ENCODE results near the gene INPP5E.

Gene INPP5E

DNA sequence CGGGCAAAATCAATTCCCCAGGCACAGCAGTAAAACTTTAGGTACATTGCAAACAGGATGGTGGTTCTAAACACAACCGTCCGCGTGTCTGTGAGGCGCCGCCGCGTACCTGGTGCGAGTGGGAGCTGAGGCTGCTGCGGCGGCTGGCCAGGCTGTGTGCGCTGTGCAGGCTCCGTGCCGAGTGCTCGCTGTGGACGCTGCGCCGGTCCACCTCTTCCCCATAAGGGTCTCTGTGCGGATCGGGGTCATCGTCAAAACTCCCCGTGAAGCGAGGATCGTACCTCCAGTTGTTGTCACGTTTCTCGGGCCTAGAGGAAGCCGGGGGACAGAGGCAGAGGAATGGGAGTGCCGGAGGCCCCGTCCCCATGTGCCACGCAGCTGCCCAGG is 26.5 kb upstream of the INPP5E start:
- H3K36me3 ChIP-seq (ENCODE audit: insufficient read depth, low read length): peaks cover 88% of the 10 kb centered on the region

DNA sequence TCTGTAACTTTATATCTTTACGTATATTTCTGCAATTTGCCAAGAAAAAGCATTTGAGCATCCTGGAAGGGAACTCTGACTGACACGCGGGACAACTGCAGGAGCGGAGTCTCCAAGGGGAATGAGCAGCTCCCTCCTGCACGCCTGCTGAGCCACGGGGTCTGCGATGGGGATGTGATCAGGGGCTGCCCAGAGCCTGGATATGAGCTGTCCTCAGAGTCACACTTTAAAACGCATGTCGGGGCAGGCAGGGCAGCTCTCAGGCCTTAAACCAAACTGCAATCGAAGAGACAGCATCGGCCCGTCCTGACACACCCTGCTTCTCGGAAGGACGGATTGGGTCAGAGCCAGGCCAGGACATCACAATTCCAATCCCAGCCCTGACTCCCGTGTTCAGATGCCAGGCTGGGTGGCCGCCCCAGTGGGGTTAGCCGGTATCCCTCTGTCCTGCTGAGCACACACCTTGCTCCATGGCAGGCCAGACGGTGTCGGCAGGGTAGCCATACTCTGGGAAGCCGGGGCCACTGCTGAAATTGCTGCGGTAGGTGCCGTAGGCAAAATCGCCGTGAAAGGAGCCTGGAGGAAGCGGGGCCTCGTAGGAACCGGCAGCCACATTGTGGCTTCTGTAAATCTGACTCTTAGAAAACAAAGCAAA is 26.0 kb upstream of the INPP5E start:
- Histone ChIP-seq H3K36me3 (ENCODE audit: insufficient read depth, low read length) (peaks cover 89% of the 10 kb centered on the region), H3K27me3 (ENCODE audit: insufficient read depth, low read length) (no peaks in the 10 kb centered on the region), H2AFZ (ENCODE audit: low read depth, low read length) (no peak overlapping the region), H3K4me3 (ENCODE audit: low read length) (no peak overlapping the region), H3K9me3 (ENCODE audit: low read length) (no peaks in the 10 kb centered on the region), H3K4me1 (ENCODE audit: insufficient read depth, low read length) (no peaks in the 10 kb centered on the region)

More for the DNA sequence above, 26.5 kb upstream of the INPP5E start:
- no peaks in the 10 kb centered on the region for H3K27me3 ChIP-seq (ENCODE audit: insufficient read depth, low read length)
- no peak overlapping the region for H3K4me3 ChIP-seq (ENCODE audit: low read length)
- no peak overlapping the region for H2AFZ ChIP-seq (ENCODE audit: low read depth, low read length)
- no peaks in the 10 kb centered on the region for H3K4me1 ChIP-seq (ENCODE audit: insufficient read depth, low read length)
- no peaks in the 10 kb centered on the region for H3K9me3 ChIP-seq (ENCODE audit: low read length)

DNA sequence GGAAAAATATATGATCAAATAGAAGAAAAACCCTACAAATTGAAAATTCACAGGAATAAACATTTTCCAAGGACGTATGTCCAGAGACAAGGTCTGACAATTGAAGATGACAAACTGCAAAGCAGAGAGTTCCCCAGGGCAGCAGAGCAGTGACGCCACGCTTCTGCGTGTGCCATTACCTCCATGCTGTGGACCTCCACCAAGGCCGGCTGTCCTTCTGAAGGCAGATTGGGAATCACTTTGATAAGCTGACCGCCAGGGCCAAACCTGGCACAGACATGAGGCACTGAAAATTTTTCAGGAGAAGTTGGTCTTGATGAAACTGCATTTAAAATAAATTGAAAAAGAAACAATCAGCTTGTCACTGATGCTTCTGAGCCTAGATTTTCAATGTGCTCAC is 24.6 kb upstream of the INPP5E start:
- peaks cover 82% of the 10 kb centered on the region for H3K36me3 ChIP-seq (ENCODE audit: insufficient read depth, low read length)
- no peak overlapping the region for H3K4me3 ChIP-seq (ENCODE audit: low read length)
- no peaks in the 10 kb centered on the region for H3K27me3 ChIP-seq (ENCODE audit: insufficient read depth, low read length)
- no peaks in the 10 kb centered on the region for H3K9me3 ChIP-seq (ENCODE audit: low read length)
- H2AFZ ChIP-seq (ENCODE audit: low read depth, low read length): no peak overlapping the region
- H3K4me1 ChIP-seq (ENCODE audit: insufficient read depth, low read length): no peaks in the 10 kb centered on the region

DNA sequence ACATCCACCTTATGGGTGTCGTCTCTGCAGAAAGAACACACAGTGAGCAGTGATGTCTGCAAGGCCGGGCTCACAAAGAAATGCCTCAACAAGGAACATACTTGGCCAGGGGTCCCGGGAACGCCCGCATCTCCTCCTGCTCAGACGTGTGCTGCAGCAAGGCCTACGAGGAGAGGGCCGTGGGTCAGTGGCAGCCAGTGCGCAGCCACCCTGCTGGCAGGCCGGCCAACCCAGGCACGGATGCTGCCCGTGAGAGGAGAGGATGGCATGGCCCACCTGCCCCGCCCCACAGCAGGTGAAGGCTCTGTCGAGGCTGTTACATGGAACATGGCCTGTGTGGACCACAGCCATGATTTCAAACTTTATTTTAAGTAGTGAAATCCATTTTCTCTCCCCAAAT is 23.9 kb upstream of the INPP5E start:
- Histone ChIP-seq H3K9me3 (ENCODE audit: low read length) (no peaks in the 10 kb centered on the region), H2AFZ (ENCODE audit: low read depth, low read length) (no peak overlapping the region), H3K4me3 (ENCODE audit: low read length) (no peak overlapping the region), H3K27me3 (ENCODE audit: insufficient read depth, low read length) (no peaks in the 10 kb centered on the region), H3K4me1 (ENCODE audit: insufficient read depth, low read length) (no peaks in the 10 kb centered on the region), H3K36me3 (ENCODE audit: insufficient read depth, low read length) (peaks cover 83% of the 10 kb centered on the region)

DNA sequence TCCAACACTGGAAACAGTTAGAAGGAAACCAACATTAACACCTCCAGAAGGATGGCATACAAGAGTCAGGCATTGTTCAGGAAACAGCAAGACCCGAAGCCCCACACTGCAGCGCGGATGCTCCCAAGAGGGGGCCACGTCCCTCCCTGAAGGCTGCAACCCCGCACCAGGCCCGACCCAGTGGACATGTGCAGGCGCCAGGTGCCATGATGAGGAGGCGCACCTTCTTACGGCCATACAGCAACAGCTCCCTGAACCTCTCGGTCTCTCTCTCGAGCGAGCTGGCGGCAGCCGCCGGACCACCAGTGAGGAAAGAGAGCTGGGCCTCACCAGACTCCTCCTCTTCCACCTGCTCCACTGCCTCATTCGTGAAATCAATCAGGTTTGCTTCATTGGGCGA is 23.0 kb upstream of the INPP5E start:
- Histone ChIP-seq H3K4me3 (ENCODE audit: low read length) (no peak overlapping the region), H3K9me3 (ENCODE audit: low read length) (no peaks in the 10 kb centered on the region), H3K4me1 (ENCODE audit: insufficient read depth, low read length) (no peaks in the 10 kb centered on the region), H3K27me3 (ENCODE audit: insufficient read depth, low read length) (no peaks in the 10 kb centered on the region), H2AFZ (ENCODE audit: low read depth, low read length) (no peak overlapping the region), H3K36me3 (ENCODE audit: insufficient read depth, low read length) (peaks cover 79% of the 10 kb centered on the region)

DNA sequence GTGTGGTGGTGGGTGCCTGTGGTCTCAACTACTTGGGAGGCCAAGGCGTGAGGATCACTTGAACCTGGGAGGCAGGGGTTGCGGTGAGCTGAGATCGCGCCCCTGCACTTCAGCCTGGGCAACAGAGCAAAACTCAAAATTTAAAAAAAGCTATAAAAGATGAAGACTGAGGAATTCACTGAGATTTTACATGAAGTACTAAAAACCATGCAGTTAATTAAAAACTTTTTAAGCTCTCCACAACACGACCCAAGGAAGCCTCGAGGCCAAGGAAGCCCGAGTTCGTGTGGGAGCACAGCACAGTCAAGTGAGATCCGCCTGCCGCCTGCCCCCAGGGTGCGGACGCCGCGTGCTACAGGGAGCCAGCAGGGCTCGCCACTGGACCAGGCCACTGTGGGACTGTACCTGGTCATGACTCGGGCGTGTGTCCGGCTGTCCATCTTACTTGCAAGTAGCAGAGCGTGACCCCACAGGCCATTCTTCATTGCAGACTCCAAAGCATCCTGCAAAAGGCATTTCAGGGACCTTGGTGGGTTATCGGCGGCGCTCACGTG is 21.2 kb upstream of the INPP5E start:
- Histone ChIP-seq H3K4me3 (ENCODE audit: low read length) (no peak overlapping the region), H3K9me3 (ENCODE audit: low read length) (no peaks in the 10 kb centered on the region), H2AFZ (ENCODE audit: low read depth, low read length) (no peak overlapping the region), H3K27me3 (ENCODE audit: insufficient read depth, low read length) (no peaks in the 10 kb centered on the region), H3K4me1 (ENCODE audit: insufficient read depth, low read length) (no peaks in the 10 kb centered on the region), H3K36me3 (ENCODE audit: insufficient read depth, low read length) (peaks cover 83% of the 10 kb centered on the region)

DNA sequence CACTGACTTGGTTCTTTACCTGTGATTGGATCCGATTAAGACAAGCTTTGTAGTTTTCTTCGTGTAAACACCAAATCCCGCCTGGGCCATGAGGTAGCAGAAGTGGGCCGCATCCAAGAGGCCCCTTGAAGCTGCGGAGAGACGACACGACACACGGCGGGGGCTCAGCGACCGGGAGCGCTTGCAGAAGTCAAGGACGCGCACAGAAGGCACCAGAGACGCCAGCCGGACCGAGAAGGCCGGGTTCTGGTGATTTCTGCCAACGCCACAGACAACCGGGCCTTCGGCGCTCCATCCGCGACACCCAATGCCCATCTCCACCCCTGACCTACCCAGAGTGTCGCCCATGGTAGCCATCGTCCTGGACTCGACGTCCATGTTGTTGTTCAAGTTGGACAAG is 19.8 kb upstream of the INPP5E start:
- Histone ChIP-seq H3K36me3 (ENCODE audit: insufficient read depth, low read length) (peaks cover 86% of the 10 kb centered on the region), H3K27me3 (ENCODE audit: insufficient read depth, low read length) (no peaks in the 10 kb centered on the region), H3K9me3 (ENCODE audit: low read length) (no peaks in the 10 kb centered on the region), H2AFZ (ENCODE audit: low read depth, low read length) (no peak overlapping the region), H3K4me3 (ENCODE audit: low read length) (no peak overlapping the region), H3K4me1 (ENCODE audit: insufficient read depth, low read length) (no peaks in the 10 kb centered on the region)

DNA sequence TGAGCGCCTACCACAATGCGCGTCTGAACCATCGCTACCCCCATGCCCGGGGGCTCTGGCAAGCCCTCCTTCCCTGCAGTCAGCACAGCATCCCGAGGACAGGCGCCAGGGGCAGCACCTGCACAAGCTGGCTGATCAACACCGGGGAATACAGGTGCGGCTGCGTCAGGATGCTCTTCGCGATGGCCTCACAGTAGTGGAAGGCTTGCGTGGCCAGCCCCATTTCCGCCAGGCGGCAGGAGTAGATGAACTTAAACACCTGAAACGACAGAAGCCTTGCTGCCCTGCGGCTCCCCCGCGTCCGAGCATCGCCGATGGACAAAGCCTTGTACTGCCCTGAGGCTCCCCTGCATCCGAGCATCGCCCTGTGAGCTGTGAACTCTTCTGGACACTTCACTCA is 17.7 kb upstream of the INPP5E start:
- Histone ChIP-seq H3K4me1 (ENCODE audit: insufficient read depth, low read length) (no peaks in the 10 kb centered on the region), H3K27me3 (ENCODE audit: insufficient read depth, low read length) (no peaks in the 10 kb centered on the region), H3K9me3 (ENCODE audit: low read length) (no peaks in the 10 kb centered on the region), H3K4me3 (ENCODE audit: low read length) (no peak overlapping the region), H2AFZ (ENCODE audit: low read depth, low read length) (no peak overlapping the region), H3K36me3 (ENCODE audit: insufficient read depth, low read length) (peaks cover 79% of the 10 kb centered on the region)

DNA sequence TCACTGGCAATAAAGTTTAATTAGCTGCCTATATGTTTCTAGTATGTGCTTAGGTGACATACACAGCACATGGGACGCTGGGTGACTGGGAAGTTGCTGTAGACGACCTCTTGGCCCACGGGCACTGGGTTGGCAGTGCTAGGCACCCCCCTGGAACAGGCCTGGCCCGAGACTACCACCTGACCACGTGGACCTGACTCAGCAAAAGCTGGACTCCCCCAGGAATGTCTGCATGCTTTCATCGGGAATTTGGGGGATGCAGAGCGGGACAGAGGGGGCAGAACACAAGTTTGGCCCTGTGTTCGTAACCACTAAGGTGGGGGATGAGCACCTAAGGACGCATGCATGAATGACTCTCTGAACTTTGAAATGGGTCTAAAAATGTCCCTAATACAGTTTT is 16.6 kb upstream of the INPP5E start:
- Histone ChIP-seq H3K4me3 (ENCODE audit: low read length) (no peak overlapping the region), H3K4me1 (ENCODE audit: insufficient read depth, low read length) (no peaks in the 10 kb centered on the region), H2AFZ (ENCODE audit: low read depth, low read length) (no peak overlapping the region), H3K9me3 (ENCODE audit: low read length) (no peaks in the 10 kb centered on the region), H3K36me3 (ENCODE audit: insufficient read depth, low read length) (peaks cover 78% of the 10 kb centered on the region), H3K27me3 (ENCODE audit: insufficient read depth, low read length) (no peaks in the 10 kb centered on the region)

DNA sequence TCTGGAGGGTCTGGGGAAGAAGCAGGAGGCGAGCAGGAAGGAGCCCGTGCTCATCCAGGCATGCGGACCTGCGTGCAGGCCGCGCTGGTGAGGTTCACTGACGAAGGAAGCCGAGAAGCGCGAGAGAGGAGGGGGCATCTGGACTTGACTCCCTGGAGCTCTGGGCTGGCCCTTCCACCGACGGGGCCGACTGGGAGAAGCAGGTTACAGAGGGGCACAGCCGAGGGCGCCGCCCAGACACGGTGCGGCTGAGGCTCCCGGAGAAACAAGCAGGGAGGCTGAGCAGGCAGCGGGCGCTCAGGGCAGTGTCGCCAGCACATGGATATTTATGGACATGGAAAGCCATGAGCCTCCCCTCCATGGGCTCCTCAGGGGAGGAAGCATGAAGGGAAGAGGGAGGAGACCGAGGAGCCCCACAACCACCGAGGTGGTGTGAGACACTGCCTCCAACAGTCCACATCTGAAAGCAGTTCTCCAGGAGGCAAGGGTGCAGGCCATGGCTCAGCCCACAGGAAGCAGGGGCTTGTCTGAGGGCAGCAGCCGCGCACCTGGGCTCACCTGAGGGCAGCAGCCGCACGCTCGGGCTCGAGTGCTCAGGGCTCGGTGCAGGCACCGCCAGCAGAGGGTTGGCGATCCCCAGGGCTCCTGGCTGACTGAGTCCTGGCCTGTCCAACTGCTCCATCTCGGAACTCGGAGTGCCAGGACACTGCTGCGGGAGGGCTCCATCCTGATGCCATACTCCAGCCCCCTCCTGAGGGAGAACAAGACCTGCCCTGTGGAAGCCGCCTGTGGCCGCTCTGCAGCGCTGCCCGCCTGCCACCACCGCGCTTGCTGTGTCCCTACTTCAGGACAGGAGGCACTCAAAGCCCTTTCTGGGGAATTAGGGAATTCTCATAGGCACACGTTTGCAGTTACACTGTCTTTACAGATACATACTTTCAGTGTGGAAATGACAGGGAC is 15.7 kb upstream of the INPP5E start:
- no peak overlapping the region for H2AFZ ChIP-seq (ENCODE audit: low read depth, low read length)
- no peaks in the 10 kb centered on the region for H3K27me3 ChIP-seq (ENCODE audit: insufficient read depth, low read length)
- no peaks in the 10 kb centered on the region for H3K4me1 ChIP-seq (ENCODE audit: insufficient read depth, low read length)
- H3K9me3 ChIP-seq (ENCODE audit: low read length): no peaks in the 10 kb centered on the region
- H3K4me3 ChIP-seq (ENCODE audit: low read length): no peak overlapping the region
- H3K36me3 ChIP-seq (ENCODE audit: insufficient read depth, low read length): peaks cover 80% of the 10 kb centered on the region

DNA sequence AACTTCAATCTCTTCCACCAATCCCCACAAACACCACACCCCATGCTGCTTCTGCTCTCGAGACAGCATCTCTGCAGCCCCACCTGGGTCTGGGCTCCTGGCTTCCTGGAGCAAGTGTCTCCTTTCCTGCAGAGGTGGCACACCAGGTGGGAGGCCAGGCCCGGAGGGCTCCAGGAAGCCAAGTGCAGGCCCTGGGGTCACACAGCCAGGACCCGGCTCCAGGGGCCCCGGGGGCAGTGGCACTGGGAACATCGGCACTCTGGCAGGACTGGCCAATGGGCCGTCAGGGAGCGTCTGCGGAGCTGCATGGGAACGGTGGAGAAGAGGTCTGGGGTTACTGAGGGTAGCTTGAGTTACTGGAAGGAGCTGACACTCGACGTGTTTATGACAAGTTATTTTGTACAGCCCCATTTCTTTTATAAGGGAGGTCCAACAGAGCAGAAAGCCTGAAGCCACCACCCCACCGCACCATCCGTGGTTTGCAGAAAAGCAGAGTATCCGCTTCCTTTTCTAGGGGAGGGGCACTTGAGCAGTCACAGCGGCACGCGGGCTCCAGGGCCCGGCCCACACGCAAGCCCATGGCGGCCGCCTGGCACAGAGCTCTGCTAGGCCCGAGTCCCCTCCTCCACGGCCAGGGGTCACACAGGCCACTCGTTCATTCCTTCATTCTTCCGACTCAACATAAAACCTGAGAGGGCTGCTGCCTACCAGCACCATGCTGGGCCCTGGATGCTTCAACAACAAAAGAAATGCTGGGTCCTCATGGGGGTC is 14.6 kb upstream of the INPP5E start:
- Histone ChIP-seq H3K4me1 (ENCODE audit: insufficient read depth, low read length) (no peaks in the 10 kb centered on the region), H3K9me3 (ENCODE audit: low read length) (no peaks in the 10 kb centered on the region), H2AFZ (ENCODE audit: low read depth, low read length) (no peak overlapping the region), H3K4me3 (ENCODE audit: low read length) (no peak overlapping the region), H3K27me3 (ENCODE audit: insufficient read depth, low read length) (no peaks in the 10 kb centered on the region), H3K36me3 (ENCODE audit: insufficient read depth, low read length) (peaks cover 83% of the 10 kb centered on the region)

DNA sequence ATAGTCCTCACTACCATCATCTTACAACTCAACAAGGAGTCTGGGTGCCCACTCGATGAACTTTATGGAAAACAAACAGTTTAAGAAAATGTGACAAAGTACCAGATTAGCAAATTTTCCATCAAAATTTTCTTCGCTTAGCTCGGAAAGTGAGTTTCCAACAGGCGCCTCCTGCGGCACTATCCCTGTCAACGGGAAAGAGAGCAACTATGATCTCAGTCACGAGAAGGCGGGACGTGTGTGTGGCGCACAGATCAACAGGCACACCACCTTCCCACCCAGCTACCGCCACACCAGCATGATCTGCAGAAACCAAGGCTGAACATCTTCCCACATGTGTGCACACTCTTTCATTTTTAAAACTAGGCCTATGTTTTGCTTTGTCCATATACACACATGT is 13.7 kb upstream of the INPP5E start:
- peaks cover 83% of the 10 kb centered on the region for H3K36me3 ChIP-seq (ENCODE audit: insufficient read depth, low read length)
- no peak overlapping the region for H3K4me3 ChIP-seq (ENCODE audit: low read length)
- no peak overlapping the region for H2AFZ ChIP-seq (ENCODE audit: low read depth, low read length)
- no peaks in the 10 kb centered on the region for H3K27me3 ChIP-seq (ENCODE audit: insufficient read depth, low read length)
- H3K4me1 ChIP-seq (ENCODE audit: insufficient read depth, low read length): no peaks in the 10 kb centered on the region
- no peaks in the 10 kb centered on the region for H3K9me3 ChIP-seq (ENCODE audit: low read length)
